Neural cell (in vitro differentiated cells): ENCODE measurements around the gene CMBL. TPM values are rescaled to one million over a fixed set of nuclear protein-coding genes. Genes with fewer than 3 reads are reported as not detected.

Experiments used
- H2AFZ ChIP-seq: fragments of 200-600, 300-800 bp; sonication (generic), shearing (Covaris generic); 2 replicates; pipeline ENCODE4 v1.6.0; 2014; ENCODE audit warnings: low read depth, mild to moderate bottlenecking, antibody characterized with exemption, low read length, moderate library complexity
- H3F3A ChIP-seq: fragments of 200-600 bp; shearing (Covaris generic); 2 replicates; pipeline ENCODE4 v1.6.1; 2016; ENCODE audit warnings: mild to moderate bottlenecking, moderate library complexity, mixed read lengths, antibody characterized with exemption, low read length; ENCODE audit not compliant: insufficient read depth, poor library complexity, severe bottlenecking
- H3K27ac ChIP-seq: fragments of 200-600, 300-800 bp; sonication (generic), shearing (Covaris generic); 2 replicates; pipeline ENCODE4 v1.5.1; 2014; ENCODE audit warnings: mild to moderate bottlenecking, low read length, moderate library complexity
- H3K27me3 ChIP-seq: fragments of 300-800, 200-600 bp; sonication (generic), shearing (Covaris generic); 2 replicates; pipeline ENCODE4 v1.6.0; 2014; ENCODE audit warnings: mild to moderate bottlenecking, low read depth, low read length, moderate library complexity; ENCODE audit not compliant: insufficient read depth
- H3K36me3 ChIP-seq: fragments of 300-800, 200-600 bp; sonication (generic), shearing (Covaris generic); 2 replicates; pipeline ENCODE4 v1.5.1; 2014; ENCODE audit warnings: mild to moderate bottlenecking, antibody characterized with exemption, low read length, moderate library complexity; ENCODE audit not compliant: insufficient read depth
- H3K4me2 ChIP-seq: fragments of 300-800, 200-600 bp; sonication (generic), shearing (Covaris generic); 2 replicates; pipeline ENCODE4 v1.6.0; 2014; ENCODE audit warnings: mild to moderate bottlenecking, low read length
- H3K4me3 ChIP-seq: fragments of 300-800, 200-600 bp; sonication (generic), shearing (Covaris generic); 2 replicates; pipeline ENCODE4 v1.5.1; 2014; ENCODE audit warnings: mild to moderate bottlenecking, low read length, moderate library complexity
- H3K79me2 ChIP-seq: fragments of 200-600 bp; shearing (Covaris generic); replicated peaks from 2 replicates; pipeline ENCODE4 v1.6.0; 2014; ENCODE audit warnings: mild to moderate bottlenecking, low read length, moderate library complexity; ENCODE audit not compliant: insufficient read depth
- H3K9ac ChIP-seq: fragments of 300-800, 200-600 bp; sonication (generic), shearing (Covaris generic); 2 replicates; pipeline ENCODE4 v1.6.1; 2016; ENCODE audit warnings: mild to moderate bottlenecking, low read length, mixed read lengths
- H3K9me2 ChIP-seq: fragments of 200-600 bp; shearing (Covaris generic); 2 replicates; pipeline ENCODE4 v1.6.1; 2016; ENCODE audit warnings: mild to moderate bottlenecking, low read length, mixed read lengths; ENCODE audit not compliant: insufficient read depth
- H3K9me3 ChIP-seq: fragments of 200-600, 300-800 bp; sonication (generic), shearing (Covaris generic); 2 replicates; pipeline ENCODE4 v1.6.1; 2016; ENCODE audit warnings: mild to moderate bottlenecking, mixed run types, low read length, moderate library complexity, mixed read lengths
- H4K20me1 ChIP-seq: fragments of 200-600 bp; shearing (Covaris generic); 2 replicates; pipeline ENCODE4 v1.6.1; 2016; ENCODE audit warnings: mild to moderate bottlenecking, mixed run types; ENCODE audit not compliant: insufficient read depth
- EP300 ChIP-seq: fragments of 450-650 bp; conservative IDR thresholded peaks from 2 replicates; pipeline ENCODE4 v1.6.1; 2014; ENCODE audit warnings: antibody characterized with exemption, mild to moderate bottlenecking, moderate library complexity; ENCODE audit not compliant: poor library complexity, severe bottlenecking
- EZH2 ChIP-seq: fragments of 200-600, 300-800 bp; shearing (Covaris generic), sonication (generic); IDR thresholded peaks from 2 replicates; pipeline ENCODE4 v1.6.1; 2014; ENCODE audit warnings: antibody characterized with exemption, low read length, borderline replicate concordance, mild to moderate bottlenecking; ENCODE audit not compliant: insufficient read depth, poor library complexity, severe bottlenecking
- MXI1 ChIP-seq: fragments of 450-650 bp; conservative IDR thresholded peaks from 2 replicates; pipeline ENCODE4 v1.6.1; 2014; ENCODE audit warnings: antibody characterized with exemption, mild to moderate bottlenecking; ENCODE audit not compliant: poor library complexity, severe bottlenecking
- POLR2AphosphoS5 ChIP-seq: IDR thresholded peaks from 2 replicates; pipeline ENCODE4 v1.6.1; 2012
- RAD21 ChIP-seq: fragments of 450-650 bp; conservative IDR thresholded peaks from 2 replicates; pipeline ENCODE4 v1.6.1; 2014; ENCODE audit warnings: antibody characterized with exemption, mild to moderate bottlenecking, moderate library complexity
- SMC3 ChIP-seq: fragments of 450-650 bp; conservative IDR thresholded peaks from 2 replicates; pipeline ENCODE4 v1.6.1; 2014; ENCODE audit warnings: antibody characterized with exemption, mild to moderate bottlenecking, moderate library complexity; ENCODE audit not compliant: poor library complexity
- TAF1 ChIP-seq: IDR thresholded peaks from 2 replicates; pipeline ENCODE4 v1.6.1; 2012; ENCODE audit warnings: low read depth
- polyA plus RNA-seq: library from polyadenylated mRNA; depleted of rRNA; stranded (reverse); fragments of >200 nt; gene quantifications from 2 replicates; pipeline ENCODE4 v1.2.3, GENCODE V29; 2014
- TF ChIP-seq, protein P1 (sequence below): fragments of 450-650 bp; IDR thresholded peaks from 2 replicates; pipeline ENCODE4 v1.5.1; 2014; ENCODE audit warnings: antibody characterized with exemption, mild to moderate bottlenecking, moderate library complexity; ENCODE audit not compliant: poor library complexity, severe bottlenecking
- TF ChIP-seq, protein P2 (sequence below): IDR thresholded peaks from 2 replicates; pipeline ENCODE4 v1.6.1; 2012; ENCODE audit warnings: borderline replicate concordance

CMBL gene
- polyA plus RNA-seq, 1 donor from 2014 or later, result 0.58 TPM

DNA sequence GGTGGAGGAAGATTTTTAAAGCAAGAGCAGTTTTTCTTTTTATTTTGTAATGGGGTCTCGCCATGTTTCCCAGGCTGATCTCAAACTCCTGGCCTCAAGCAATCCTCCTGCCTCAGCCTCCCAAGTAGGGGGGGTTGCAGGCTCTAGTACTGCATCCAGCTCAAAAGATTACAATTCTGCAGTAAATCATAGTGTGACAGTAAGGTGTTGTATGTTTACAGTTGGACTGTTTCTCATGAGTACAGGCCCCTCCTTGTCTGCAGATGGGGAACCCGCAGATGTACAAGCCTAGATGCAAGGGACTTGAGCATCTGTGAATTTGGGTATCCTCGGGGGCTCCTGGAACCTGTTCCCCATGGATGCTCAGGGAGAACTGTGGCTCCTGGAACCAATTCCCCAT is 54.3 kb downstream of the CMBL start:
- TF ChIP-seq, protein P1, sequence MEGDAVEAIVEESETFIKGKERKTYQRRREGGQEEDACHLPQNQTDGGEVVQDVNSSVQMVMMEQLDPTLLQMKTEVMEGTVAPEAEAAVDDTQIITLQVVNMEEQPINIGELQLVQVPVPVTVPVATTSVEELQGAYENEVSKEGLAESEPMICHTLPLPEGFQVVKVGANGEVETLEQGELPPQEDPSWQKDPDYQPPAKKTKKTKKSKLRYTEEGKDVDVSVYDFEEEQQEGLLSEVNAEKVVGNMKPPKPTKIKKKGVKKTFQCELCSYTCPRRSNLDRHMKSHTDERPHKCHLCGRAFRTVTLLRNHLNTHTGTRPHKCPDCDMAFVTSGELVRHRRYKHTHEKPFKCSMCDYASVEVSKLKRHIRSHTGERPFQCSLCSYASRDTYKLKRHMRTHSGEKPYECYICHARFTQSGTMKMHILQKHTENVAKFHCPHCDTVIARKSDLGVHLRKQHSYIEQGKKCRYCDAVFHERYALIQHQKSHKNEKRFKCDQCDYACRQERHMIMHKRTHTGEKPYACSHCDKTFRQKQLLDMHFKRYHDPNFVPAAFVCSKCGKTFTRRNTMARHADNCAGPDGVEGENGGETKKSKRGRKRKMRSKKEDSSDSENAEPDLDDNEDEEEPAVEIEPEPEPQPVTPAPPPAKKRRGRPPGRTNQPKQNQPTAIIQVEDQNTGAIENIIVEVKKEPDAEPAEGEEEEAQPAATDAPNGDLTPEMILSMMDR, result no peak
- no peak for TF ChIP-seq EP300
- TF ChIP-seq, protein P2, sequence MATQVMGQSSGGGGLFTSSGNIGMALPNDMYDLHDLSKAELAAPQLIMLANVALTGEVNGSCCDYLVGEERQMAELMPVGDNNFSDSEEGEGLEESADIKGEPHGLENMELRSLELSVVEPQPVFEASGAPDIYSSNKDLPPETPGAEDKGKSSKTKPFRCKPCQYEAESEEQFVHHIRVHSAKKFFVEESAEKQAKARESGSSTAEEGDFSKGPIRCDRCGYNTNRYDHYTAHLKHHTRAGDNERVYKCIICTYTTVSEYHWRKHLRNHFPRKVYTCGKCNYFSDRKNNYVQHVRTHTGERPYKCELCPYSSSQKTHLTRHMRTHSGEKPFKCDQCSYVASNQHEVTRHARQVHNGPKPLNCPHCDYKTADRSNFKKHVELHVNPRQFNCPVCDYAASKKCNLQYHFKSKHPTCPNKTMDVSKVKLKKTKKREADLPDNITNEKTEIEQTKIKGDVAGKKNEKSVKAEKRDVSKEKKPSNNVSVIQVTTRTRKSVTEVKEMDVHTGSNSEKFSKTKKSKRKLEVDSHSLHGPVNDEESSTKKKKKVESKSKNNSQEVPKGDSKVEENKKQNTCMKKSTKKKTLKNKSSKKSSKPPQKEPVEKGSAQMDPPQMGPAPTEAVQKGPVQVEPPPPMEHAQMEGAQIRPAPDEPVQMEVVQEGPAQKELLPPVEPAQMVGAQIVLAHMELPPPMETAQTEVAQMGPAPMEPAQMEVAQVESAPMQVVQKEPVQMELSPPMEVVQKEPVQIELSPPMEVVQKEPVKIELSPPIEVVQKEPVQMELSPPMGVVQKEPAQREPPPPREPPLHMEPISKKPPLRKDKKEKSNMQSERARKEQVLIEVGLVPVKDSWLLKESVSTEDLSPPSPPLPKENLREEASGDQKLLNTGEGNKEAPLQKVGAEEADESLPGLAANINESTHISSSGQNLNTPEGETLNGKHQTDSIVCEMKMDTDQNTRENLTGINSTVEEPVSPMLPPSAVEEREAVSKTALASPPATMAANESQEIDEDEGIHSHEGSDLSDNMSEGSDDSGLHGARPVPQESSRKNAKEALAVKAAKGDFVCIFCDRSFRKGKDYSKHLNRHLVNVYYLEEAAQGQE, result no peak
- TF ChIP-seq RAD21, result no peak
- no peak for TF ChIP-seq EZH2
- TF ChIP-seq MXI1, result no peak
- TF ChIP-seq TAF1, result no peak
- TF ChIP-seq POLR2AphosphoS5, result no peak
- TF ChIP-seq SMC3, result no peak
- H3K4me3 ChIP-seq, result peak overlapping the region; percentile 7
- H3K36me3 ChIP-seq, result peaks cover 12% of the 10 kb centered on the region
- H3K9me3 ChIP-seq, result no peaks in the 10 kb centered on the region
- H2AFZ ChIP-seq, result no peak overlapping the region
- no peaks in the 10 kb centered on the region for H3K9me2 ChIP-seq
- no peaks in the 10 kb centered on the region for H3F3A ChIP-seq
- no peaks in the 10 kb centered on the region for H4K20me1 ChIP-seq
- no peak overlapping the region for H3K27ac ChIP-seq
- no peak overlapping the region for H3K4me2 ChIP-seq
- no peak overlapping the region for H3K9ac ChIP-seq
- H3K27me3 ChIP-seq, result no peaks in the 10 kb centered on the region
- H3K79me2 ChIP-seq, result peaks cover 48% of the 10 kb centered on the region

DNA sequence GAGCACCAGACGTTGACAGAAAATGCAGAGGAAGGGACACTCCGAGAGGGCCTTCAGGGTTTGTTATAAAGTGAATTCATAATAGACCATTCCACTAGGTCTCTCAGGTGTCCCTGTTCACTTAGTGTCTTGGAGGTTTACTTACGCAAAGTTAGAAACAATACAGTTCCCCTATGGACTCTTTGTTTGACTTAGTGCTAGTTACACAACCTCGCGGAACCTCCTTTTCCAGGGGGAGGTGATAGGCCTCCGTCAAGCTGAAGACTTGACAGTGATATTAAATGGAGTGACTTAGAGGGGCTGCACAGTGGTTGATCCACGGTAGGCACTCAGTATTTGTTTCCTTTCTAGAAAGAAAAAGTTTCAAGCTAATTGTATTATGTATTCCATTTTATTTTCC is 56.3 kb downstream of the CMBL start:
- no peaks in the 10 kb centered on the region for H3K9me3 ChIP-seq
- H3K27ac ChIP-seq, result peak overlapping the region; percentile 89
- peak overlapping the region; percentile 91 for H3K9ac ChIP-seq
- peak overlapping the region; percentile 95 for H3K4me3 ChIP-seq
- H3K27me3 ChIP-seq, result no peaks in the 10 kb centered on the region
- H3K9me2 ChIP-seq, result no peaks in the 10 kb centered on the region
- no peaks in the 10 kb centered on the region for H3F3A ChIP-seq
- TF ChIP-seq, protein P1, result no peak
- peak overlapping the region; percentile 84 for H3K4me2 ChIP-seq
- no peak overlapping the region for H2AFZ ChIP-seq
- H3K36me3 ChIP-seq, result peaks cover 5% of the 10 kb centered on the region
- H3K79me2 ChIP-seq, result peaks cover 48% of the 10 kb centered on the region
- H4K20me1 ChIP-seq, result no peaks in the 10 kb centered on the region
